Tibial nerve (tissue), 4 donors: ENCODE measurements around the gene GAL3ST3.

ENCODE experiments used
- EP300 ChIP-seq, 2 donors: sonication (generic); formaldehyde crosslinking; IDR thresholded peaks; one replicate each; pipeline ENCODE4 v1.6.1; 2017; ENCODE audit warnings: antibody characterized with exemption in 2 of 2, mild to moderate bottlenecking in 1 of 2
- POLR2A ChIP-seq, 2 donors: fragments of 450-650 bp; IDR thresholded peaks; one replicate each; pipeline ENCODE4 v1.6.1; 2017; ENCODE audit warnings: antibody characterized with exemption in 2 of 2, mild to moderate bottlenecking in 2 of 2, moderate library complexity in 2 of 2
- TF ChIP-seq, protein P1 (sequence below), 5 experiments: fragments of 200-600 bp in 3 of 5; fragments of 450-650 bp in 2 of 5; sonication (generic) in 3 of 5; IDR thresholded peaks; one replicate each; pipeline ENCODE4 v1.5.1; 2016 to 2019; ENCODE audit warnings: antibody characterized with exemption in 5 of 5, mild to moderate bottlenecking in 3 of 5, moderate library complexity in 2 of 5

GRCh38 chr11:66002648-66003225 is 46.2 kb downstream of the GAL3ST3 start:
- TF ChIP-seq POLR2A (IDR thresholded peaks at IDR 0.05) (no peak), EP300 (IDR thresholded peaks at IDR 0.05) (no peak)
- TF ChIP-seq, protein P1, sequence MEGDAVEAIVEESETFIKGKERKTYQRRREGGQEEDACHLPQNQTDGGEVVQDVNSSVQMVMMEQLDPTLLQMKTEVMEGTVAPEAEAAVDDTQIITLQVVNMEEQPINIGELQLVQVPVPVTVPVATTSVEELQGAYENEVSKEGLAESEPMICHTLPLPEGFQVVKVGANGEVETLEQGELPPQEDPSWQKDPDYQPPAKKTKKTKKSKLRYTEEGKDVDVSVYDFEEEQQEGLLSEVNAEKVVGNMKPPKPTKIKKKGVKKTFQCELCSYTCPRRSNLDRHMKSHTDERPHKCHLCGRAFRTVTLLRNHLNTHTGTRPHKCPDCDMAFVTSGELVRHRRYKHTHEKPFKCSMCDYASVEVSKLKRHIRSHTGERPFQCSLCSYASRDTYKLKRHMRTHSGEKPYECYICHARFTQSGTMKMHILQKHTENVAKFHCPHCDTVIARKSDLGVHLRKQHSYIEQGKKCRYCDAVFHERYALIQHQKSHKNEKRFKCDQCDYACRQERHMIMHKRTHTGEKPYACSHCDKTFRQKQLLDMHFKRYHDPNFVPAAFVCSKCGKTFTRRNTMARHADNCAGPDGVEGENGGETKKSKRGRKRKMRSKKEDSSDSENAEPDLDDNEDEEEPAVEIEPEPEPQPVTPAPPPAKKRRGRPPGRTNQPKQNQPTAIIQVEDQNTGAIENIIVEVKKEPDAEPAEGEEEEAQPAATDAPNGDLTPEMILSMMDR (IDR thresholded peaks at IDR 0.05): peak in 1 of 5 experiments; percentile 11
